HUES48 (cell line): ENCODE results near the gene CUX1.

Experiments
- H3K27ac ChIP-seq: one replicate; pipeline ENCODE4 v1.7.0; 2013; ENCODE audit warnings: low read depth, low read length, inconsistent platforms
- H3K27me3 ChIP-seq: 2 replicates; pipeline ENCODE4 v1.6.1; 2013; ENCODE audit warnings: mild to moderate bottlenecking, low read length; ENCODE audit not compliant: control insufficient read depth, insufficient read depth
- H3K36me3 ChIP-seq: 2 replicates; pipeline ENCODE4 v1.6.1; 2013; ENCODE audit warnings: low read length; ENCODE audit not compliant: control insufficient read depth, insufficient read depth
- H3K4me1 ChIP-seq: 2 replicates; pipeline ENCODE4 v1.6.1; 2013; ENCODE audit warnings: mild to moderate bottlenecking, low read length; ENCODE audit not compliant: control insufficient read depth, insufficient read depth
- H3K4me3 ChIP-seq: 2 replicates; pipeline ENCODE4 v1.5.1; 2013; ENCODE audit warnings: mild to moderate bottlenecking, low read depth, low read length
- H3K9ac ChIP-seq: 2 replicates; pipeline ENCODE4 v1.6.1; 2013; ENCODE audit warnings: mild to moderate bottlenecking, low read depth, low read length, moderate library complexity
- H3K9me3 ChIP-seq: 2 replicates; pipeline ENCODE4 v1.6.1; 2013; ENCODE audit warnings: low read length; ENCODE audit not compliant: control insufficient read depth, insufficient read depth

The CUX1 gene

DNA sequence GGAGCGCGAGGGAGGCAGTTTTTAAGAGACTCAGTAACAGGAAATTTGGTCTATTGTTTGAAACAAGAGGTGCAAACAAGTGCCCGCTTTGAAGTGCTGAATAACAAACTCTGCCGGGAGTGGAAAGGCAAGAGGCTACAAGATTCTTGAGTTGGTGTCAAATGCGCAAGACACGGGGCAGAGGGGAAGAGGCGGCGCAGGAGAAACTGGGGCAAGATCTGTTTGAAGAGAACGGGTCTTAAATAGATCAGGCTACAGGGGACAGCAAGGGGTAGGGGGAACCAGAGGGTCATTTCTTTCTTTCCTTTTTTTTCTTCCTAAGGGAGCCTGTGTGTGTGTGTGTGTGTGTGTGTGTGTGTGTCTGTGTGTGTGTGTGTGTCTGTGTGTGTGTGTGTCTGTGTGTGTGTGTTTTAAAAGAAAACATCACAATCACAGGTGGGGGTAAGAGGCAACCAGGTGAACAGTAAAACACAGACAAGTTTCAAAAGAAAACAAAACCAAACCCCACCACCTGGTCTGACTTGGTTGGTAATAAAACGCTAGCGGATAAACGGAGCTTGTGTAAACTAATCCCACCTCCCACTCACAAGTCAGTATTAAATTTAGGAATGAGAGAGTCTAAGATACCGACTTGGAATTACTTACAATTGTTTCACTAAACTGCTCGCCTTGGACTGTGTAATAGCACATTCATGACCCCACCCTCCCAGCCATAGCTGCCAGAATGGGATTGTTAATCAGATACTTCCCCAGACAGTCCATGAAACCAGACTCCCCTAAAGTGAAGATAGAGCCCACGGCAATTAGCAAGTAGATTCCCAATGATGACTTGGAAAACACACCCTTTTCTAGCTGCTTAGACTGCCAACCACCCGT is 13.1 kb upstream of the CUX1 start:
- Histone ChIP-seq H3K9ac (no peak overlapping the region), H3K9me3 (no peaks in the 10 kb centered on the region), H3K27ac (peak overlapping the region; percentile 31), H3K36me3 (no peaks in the 10 kb centered on the region), H3K4me3 (peak overlapping the region; percentile 44), H3K27me3 (peaks cover 25% of the 10 kb centered on the region), H3K4me1 (peaks cover 13% of the 10 kb centered on the region)

DNA sequence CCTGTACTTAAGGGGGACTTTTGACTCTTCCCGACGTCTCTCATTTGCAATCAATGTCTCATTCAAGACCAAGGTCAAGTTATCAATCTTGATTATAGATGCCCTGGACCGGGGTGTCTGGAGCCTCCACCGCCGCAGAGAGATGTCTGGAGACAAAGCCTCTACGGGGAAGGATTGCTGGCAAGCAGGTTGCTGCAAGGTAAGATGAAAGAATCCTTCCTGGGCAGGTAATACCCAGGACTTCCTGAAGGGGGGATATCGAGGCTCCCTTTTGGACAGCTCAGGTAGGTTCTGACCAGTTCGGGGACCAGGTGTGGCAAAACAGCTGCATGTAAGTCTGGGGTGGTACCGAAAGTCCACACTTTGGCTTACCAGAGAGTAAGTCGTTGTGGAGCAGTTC is 12.5 kb upstream of the CUX1 start:
- peaks cover 25% of the 10 kb centered on the region for H3K27me3 ChIP-seq
- H3K4me3 ChIP-seq, result peak overlapping the region; percentile 8; the same call in 1 of the 2 replicates
- H3K4me1 ChIP-seq, result peaks cover 13% of the 10 kb centered on the region
- no peaks in the 10 kb centered on the region for H3K36me3 ChIP-seq
- H3K9me3 ChIP-seq, result no peaks in the 10 kb centered on the region
- H3K9ac ChIP-seq, result no peak overlapping the region
- H3K27ac ChIP-seq, result no peak overlapping the region

DNA sequence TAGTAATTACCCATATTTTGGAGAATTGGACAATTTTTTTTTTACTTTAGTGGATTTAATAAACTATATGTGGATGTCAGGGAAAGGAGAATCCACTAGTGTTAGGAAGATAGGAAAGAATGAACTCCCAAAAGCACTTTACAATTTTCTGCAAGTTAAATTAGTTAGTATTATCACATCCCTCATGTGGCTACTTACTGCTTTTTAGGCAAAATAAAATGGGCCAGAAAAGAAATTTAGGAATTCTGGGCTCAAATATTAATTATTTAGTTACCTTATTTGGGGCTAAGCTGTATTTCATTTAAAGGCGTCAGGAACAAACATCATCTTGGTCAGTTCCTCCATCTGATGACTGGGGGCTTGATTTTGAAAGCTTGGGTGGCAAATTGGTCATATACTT is 4.8 kb upstream of the CUX1 start:
- Histone ChIP-seq H3K9ac (no peak overlapping the region), H3K27me3 (peaks cover 17% of the 10 kb centered on the region), H3K27ac (no peak overlapping the region), H3K4me3 (no peak overlapping the region), H3K9me3 (no peaks in the 10 kb centered on the region), H3K4me1 (peaks cover 7% of the 10 kb centered on the region), H3K36me3 (no peaks in the 10 kb centered on the region)

DNA sequence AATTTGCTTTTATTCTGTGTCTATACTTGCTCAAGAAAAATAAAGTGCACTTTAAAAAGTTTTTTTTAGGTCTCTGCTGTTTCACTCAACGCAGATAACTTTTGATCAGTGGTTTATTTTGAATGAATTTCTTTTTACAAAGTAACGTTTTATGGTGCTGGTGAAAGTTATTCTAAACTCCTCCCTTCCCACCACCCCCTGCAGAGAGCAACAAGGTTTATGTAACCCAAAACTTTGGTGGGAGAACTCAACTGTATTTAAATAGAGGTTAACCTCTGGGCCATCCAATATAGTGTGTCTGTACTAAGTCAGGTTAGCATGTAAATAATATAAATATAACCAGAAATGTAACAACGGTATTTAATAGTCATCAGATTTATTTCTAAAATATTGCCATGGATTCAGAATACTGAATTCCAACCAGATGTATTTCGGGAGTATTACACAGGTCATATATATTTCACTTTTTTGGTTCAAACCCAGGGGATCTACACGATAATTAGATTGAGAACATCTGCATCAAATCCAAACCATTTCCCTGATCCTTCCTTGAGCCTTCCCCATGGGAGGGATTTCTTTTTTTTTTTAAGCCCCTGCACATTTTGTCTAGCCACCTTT is 3.9 kb upstream of the CUX1 start:
- peaks cover 17% of the 10 kb centered on the region for H3K27me3 ChIP-seq
- no peaks in the 10 kb centered on the region for H3K36me3 ChIP-seq
- peaks cover 16% of the 10 kb centered on the region for H3K4me1 ChIP-seq
- no peak overlapping the region for H3K27ac ChIP-seq
- H3K9me3 ChIP-seq, result no peaks in the 10 kb centered on the region
- no peak overlapping the region for H3K9ac ChIP-seq
- H3K4me3 ChIP-seq, result peak overlapping the region; percentile 23; the same call in 1 of the 2 replicates

DNA sequence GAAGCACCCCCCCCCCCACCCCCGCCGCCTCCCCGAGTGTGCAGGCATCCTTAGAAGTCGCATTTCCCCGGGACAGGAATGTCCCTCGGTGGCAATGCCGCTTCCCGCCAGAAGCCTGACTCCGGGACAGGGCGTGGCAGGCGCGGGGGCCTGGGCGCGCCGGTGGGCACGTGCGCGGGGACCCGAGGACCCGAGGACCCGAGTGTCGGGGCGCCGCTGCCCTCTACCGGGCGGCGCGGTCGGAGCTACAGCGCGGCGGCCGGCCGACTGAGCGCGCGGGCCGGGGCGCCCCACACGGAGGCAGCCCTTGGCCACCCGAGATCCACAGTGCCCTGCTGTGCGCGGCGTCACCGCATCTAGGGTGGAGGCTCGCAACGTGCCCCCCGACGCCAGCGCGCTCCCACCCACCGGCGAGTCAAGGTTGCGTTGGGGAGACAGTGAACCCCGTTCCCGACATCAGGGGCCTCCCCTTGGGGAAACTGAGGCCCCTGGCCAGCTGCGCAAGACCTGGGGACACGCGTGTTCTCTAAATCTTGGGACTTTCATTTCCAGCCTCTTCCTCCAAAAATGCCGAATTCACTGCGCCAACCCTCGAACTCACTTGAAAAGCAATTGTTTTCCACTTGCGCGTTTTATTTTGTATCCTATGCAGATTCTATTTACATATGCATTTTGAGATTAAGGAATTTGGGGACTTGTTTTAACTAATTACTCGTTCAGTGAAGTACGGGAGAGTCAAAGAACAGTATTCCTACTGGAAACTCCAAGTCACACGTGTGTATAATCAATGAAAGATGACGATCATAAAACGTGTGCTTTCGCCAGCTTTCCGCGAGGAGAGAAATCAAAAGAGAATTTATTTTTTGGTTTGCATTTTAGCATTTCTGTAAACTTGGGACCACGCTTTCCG is 3.1 kb upstream of the CUX1 start:
- Histone ChIP-seq H3K27me3 (peaks cover 17% of the 10 kb centered on the region), H3K9ac (no peak overlapping the region), H3K27ac (no peak overlapping the region), H3K4me3 (peak overlapping the region; percentile 64), H3K36me3 (no peaks in the 10 kb centered on the region), H3K4me1 (peaks cover 25% of the 10 kb centered on the region), H3K9me3 (no peaks in the 10 kb centered on the region)

DNA sequence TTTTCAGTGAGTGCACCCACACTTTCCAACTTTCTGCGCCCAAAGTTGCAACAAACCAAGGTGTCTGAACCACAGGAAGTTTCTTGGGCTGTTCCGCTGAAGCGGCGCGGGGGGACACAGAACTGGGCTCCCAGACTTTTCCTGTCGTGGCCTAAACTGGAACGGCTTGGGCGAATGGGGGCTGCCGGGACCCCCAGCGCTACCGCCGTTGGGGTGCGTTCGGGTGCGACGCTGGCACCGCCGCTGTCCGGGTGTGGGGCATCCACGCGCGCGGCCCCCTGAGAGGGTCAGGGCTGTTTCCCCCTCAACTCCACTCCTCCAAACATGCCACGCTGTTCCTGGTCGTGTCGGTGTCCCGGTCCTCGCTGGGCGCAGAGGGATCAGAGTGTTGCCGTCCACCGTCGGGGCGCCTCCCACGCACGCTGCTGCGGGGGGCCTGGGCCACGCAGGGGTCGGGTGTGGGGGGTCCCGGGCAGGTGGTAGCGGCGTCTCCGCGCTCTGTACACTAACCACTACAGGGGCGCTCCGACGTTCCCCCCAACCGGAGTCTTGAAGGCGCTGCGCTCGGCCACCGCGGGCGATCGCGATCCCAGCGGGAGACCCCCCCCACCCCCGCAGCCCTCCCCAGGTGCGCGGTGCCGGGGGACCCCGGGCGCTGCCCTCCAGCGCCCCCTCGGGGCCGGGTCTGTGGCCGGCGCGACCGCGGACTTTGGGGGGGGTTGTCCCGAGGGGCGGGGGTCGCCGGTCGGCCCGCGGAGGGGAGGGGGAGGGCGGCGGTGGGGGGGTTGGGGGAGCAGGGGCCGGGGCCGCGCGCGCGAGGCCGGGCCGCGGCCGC is 2.2 kb upstream of the CUX1 start:
- peak overlapping the region; percentile 66 for H3K4me3 ChIP-seq
- H3K9ac ChIP-seq, result no peak overlapping the region
- H3K27ac ChIP-seq, result no peak overlapping the region
- peaks cover 4% of the 10 kb centered on the region; the same call in 1 of the 2 replicates for H3K36me3 ChIP-seq
- H3K4me1 ChIP-seq, result peaks cover 33% of the 10 kb centered on the region
- no peaks in the 10 kb centered on the region for H3K9me3 ChIP-seq
- H3K27me3 ChIP-seq, result peaks cover 17% of the 10 kb centered on the region

DNA sequence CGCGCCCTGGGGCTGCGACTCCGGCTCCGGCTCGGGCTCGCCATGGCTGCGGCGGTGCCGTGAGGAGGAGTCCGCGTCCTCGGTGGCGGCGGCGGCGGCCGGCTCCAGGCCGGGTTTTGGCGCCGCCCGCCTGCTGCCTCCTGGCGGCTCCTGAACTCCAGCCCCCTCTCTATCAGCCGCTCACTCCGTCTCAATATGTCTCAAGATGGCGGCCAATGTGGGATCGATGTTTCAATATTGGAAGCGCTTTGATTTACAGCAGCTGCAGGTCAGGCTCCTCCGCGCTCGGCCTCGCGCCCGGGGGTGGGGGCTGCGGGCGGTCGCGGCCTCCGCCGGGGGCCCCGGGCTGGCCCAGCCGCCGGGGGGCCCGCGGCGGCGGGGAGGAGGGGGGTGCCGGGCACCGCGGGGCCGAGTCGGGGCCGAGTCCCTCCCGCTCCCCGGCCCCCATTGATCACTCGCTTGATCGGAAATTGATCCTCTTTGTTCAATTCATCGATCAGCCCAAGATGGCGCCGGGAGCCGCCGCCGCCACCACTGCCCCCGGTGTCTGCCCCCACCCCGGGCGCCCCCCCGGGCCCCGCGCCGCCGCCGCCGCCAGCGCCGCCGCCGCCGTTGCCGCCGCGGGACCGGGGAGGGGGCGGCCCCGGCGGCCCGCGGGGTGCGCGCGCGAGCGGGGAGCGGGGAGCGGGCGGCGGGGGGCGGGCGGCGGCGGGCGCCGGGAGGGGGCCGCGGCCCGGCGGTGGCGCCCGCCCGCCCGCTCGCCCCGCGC is 1.4 kb upstream of the CUX1 start:
- H3K27ac ChIP-seq, result peak overlapping the region; percentile 88
- peaks cover 41% of the 10 kb centered on the region for H3K4me1 ChIP-seq
- peaks cover 17% of the 10 kb centered on the region for H3K27me3 ChIP-seq
- peak overlapping the region; percentile 63; the same call in 1 of the 2 replicates for H3K9ac ChIP-seq
- H3K9me3 ChIP-seq, result no peaks in the 10 kb centered on the region
- peak overlapping the region; percentile 72 for H3K4me3 ChIP-seq
- peaks cover 4% of the 10 kb centered on the region; the same call in 1 of the 2 replicates for H3K36me3 ChIP-seq

DNA sequence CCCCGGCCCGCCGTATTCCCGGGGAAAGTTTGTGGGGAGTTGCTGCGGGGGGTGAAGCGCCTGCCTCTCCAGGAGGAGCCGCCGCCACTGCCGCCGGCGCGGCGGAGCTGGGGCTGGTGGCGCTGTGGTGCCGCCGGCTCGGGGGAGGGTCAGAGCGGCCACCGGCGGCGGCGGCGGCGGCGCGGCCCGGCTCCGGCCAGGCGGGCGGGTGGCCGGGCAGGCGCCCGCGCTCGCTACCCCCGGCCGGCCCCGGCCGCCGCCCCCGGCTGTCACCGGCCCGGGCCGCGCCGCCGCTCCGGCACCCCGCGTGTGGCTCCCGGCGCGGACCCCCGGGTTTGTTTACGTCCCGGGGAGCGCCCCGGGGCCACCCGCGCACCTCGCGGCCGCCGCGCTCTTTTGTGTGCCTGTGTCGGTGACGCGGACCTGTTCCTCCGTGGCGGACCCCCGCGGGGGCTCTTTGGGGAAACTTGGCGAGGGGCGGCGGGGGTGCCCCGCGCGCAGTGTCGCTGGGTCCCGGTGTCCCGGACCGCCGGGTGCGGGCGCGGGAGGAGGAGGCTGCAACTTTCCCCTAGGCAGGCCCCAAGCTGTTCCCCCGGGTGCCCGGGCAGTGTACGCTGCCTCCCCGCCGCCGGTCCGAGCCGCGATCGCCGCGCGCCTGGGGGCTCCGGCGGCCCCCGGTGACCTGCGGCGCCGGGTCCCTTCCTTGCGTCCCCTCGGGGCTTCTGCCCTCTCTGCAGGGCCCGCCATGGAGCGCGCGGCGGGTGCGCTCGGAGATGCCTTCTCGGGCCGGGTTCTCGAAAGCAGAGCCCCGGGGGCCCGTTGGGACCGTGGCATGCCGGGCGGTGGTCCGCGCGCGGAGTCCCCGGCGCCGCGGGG is 593 bp upstream of the CUX1 start:
- peaks cover 4% of the 10 kb centered on the region; the same call in 1 of the 2 replicates for H3K36me3 ChIP-seq
- H3K9me3 ChIP-seq, result no peaks in the 10 kb centered on the region
- peak overlapping the region; percentile 72 for H3K4me3 ChIP-seq
- no peak overlapping the region for H3K27ac ChIP-seq
- peaks cover 17% of the 10 kb centered on the region for H3K27me3 ChIP-seq
- H3K9ac ChIP-seq, result no peak overlapping the region
- peaks cover 45% of the 10 kb centered on the region for H3K4me1 ChIP-seq
